KMS-11 (cell line): ENCODE results near the gene PATJ.

Source experiments
- H2AFZ ChIP-seq: fragments of 200-600 bp; sonication (generic); 2 replicates; pipeline ENCODE4 v1.6.1; 2016; ENCODE audit warnings: antibody characterized with exemption, mixed run types, low read depth
- H3K27ac ChIP-seq: fragments of 200-600 bp; sonication (generic); 2 replicates; pipeline ENCODE4 v1.6.1; 2016; ENCODE audit warnings: mild to moderate bottlenecking, mixed run types
- H3K27me3 ChIP-seq: fragments of 200-600 bp; sonication (generic); 2 replicates; pipeline ENCODE4 v1.6.1; 2017; ENCODE audit warnings: mild to moderate bottlenecking, low read depth, mixed run types, moderate library complexity; ENCODE audit not compliant: insufficient read depth
- H3K36me3 ChIP-seq: fragments of 200-600 bp; sonication (generic); 2 replicates; pipeline ENCODE4 v1.6.1; 2017; ENCODE audit warnings: mild to moderate bottlenecking, mixed run types; ENCODE audit not compliant: insufficient read depth
- H3K4me1 ChIP-seq: fragments of 200-600 bp; sonication (generic); 2 replicates; pipeline ENCODE4 v1.6.1; 2016; ENCODE audit warnings: mild to moderate bottlenecking, low read depth, mixed run types; ENCODE audit not compliant: poor library complexity, severe bottlenecking
- H3K4me2 ChIP-seq: fragments of 200-600 bp; sonication (generic); 2 replicates; pipeline ENCODE4 v1.7.0; 2016; ENCODE audit warnings: mild to moderate bottlenecking, mixed run types
- H3K4me3 ChIP-seq: fragments of 200-600 bp; sonication (generic); IDR thresholded peaks from 2 replicates; pipeline ENCODE4 v1.6.1; 2017; ENCODE audit warnings: low read depth, low read length, mixed read lengths; ENCODE audit not compliant: insufficient read depth
- H3K79me2 ChIP-seq: fragments of 200-600 bp; sonication (generic); 2 replicates; pipeline ENCODE4 v1.6.1; 2016; ENCODE audit warnings: low read depth, mixed run types; ENCODE audit not compliant: insufficient read depth
- H3K9ac ChIP-seq: fragments of 200-600 bp; sonication (generic); 2 replicates; pipeline ENCODE4 v1.6.1; 2016; ENCODE audit warnings: mild to moderate bottlenecking, mixed run types
- H4K20me1 ChIP-seq: fragments of 200-600 bp; sonication (generic); 2 replicates; pipeline ENCODE4 v1.6.1; 2016; ENCODE audit warnings: mild to moderate bottlenecking, mixed run types; ENCODE audit not compliant: insufficient read depth
- CTCF ChIP-seq: fragments of 200-600 bp; sonication (generic); conservative IDR thresholded peaks from 2 replicates; pipeline ENCODE4 v1.6.1; 2017; ENCODE audit warnings: low read depth, mild to moderate bottlenecking, antibody characterized with exemption, low read length, moderate library complexity, mixed read lengths

PATJ gene

GRCh38 chr1:61754545-61754944 lies 12.3 kb downstream of the PATJ start:
- Histone ChIP-seq H3K4me3 (no peak overlapping the region), H3K79me2 (no peaks in the 10 kb centered on the region), H3K4me2 (no peak overlapping the region), H4K20me1 (no peaks in the 10 kb centered on the region), H3K4me1 (no peaks in the 10 kb centered on the region), H2AFZ (no peak overlapping the region), H3K27me3 (no peaks in the 10 kb centered on the region), H3K27ac (no peak overlapping the region), H3K36me3 (no peaks in the 10 kb centered on the region), H3K9ac (no peak overlapping the region)
- TF ChIP-seq CTCF: no peak

DNA sequence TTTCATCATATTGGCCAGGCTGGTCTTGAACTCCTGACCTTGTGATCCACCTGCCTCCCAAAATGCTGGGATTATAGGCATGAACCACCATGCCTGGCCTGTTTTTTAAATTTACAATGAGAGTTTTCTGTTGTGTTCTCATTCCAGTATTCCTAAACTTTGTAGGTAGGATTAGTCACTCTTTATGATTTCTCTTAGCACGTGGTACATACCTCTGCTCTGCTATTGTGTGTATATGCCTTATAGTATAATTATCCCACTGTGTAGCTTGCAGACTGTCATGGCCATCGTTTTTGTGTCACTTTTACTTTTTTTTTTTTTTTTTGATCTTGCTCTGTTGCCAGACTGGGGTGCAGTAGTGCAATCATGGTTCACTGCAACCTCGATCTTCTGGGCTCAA lies 14.5 kb downstream of the PATJ start:
- Histone ChIP-seq H3K4me2 (no peak overlapping the region), H3K9ac (no peak overlapping the region), H3K79me2 (no peaks in the 10 kb centered on the region), H3K27me3 (no peaks in the 10 kb centered on the region), H2AFZ (no peak overlapping the region), H3K4me3 (no peak overlapping the region), H3K4me1 (no peaks in the 10 kb centered on the region), H3K36me3 (no peaks in the 10 kb centered on the region), H4K20me1 (no peaks in the 10 kb centered on the region), H3K27ac (no peak overlapping the region)
- TF ChIP-seq CTCF: no peak

DNA sequence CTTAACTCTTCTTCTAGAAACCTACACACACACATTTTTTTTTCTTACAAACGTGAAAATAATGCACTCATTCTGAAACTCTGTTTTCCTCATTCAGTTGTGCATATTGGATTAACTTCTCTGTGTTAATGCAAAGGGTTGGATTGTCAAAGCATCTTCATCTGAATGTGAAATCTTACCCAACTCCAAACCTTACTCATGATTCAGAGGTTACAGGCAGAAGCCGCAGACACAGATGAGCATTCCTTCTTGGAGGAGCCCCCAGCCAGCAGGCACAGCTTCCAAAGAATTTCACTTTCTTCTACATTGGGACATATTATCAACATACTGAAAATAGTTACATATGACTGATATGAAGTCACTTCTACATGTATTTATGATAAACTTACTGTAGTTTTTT lies 15.7 kb downstream of the PATJ start:
- Histone ChIP-seq H3K79me2 (no peaks in the 10 kb centered on the region), H3K4me2 (no peak overlapping the region), H3K36me3 (no peaks in the 10 kb centered on the region), H3K9ac (no peak overlapping the region), H2AFZ (no peak overlapping the region), H3K27me3 (no peaks in the 10 kb centered on the region), H4K20me1 (no peaks in the 10 kb centered on the region), H3K4me3 (no peak overlapping the region), H3K4me1 (no peaks in the 10 kb centered on the region), H3K27ac (no peak overlapping the region)
- TF ChIP-seq CTCF: no peak

DNA sequence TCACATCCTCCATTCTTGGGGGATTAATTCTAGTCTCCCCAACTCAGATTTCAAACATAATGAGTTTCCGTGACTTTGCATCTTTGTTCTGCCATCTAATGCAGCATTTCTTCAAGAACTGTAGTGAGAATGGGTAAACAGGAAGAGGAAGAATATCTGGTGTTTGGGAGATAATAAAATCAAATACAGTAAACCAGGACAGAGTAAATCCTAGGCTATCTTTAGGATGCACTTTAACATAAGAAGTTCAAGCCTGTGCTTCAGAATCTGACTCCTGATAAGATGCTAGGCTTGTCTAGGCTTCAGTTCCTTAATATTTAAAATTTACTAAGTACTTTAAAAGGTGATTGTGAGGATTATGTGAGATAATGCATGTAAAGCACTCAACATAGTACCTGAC lies 27.9 kb downstream of the PATJ start:
- Histone ChIP-seq H3K4me2 (no peak overlapping the region), H3K4me3 (no peak overlapping the region), H3K36me3 (no peaks in the 10 kb centered on the region)

More for the DNA sequence above, 27.9 kb downstream of the PATJ start:
- Histone ChIP-seq H4K20me1 (no peaks in the 10 kb centered on the region), H3K27ac (no peak overlapping the region), H2AFZ (no peak overlapping the region), H3K27me3 (no peaks in the 10 kb centered on the region), H3K4me1 (no peaks in the 10 kb centered on the region), H3K9ac (no peak overlapping the region), H3K79me2 (no peaks in the 10 kb centered on the region)
- no peak for TF ChIP-seq CTCF
